ENCODE results near the gene LGALS7B.

Gene LGALS7B

GRCh38 chr19:38837656-38838121 lies 48.7 kb downstream of the LGALS7B start:
- H3K4me3 ChIP-seq (ENCODE audit: low read length), result no peak overlapping the region
- DNase-seq (ENCODE audit: low read depth, low spot score), result no peak

- DNase-seq (ENCODE audit: low read depth, low spot score), result no peak
- H3K4me3 ChIP-seq (ENCODE audit: low read length), result no peak overlapping the region
Observed at GRCh38 chr19:38838208-38838985, 49.4 kb downstream of the LGALS7B start.

GRCh38 chr19:38838986-38839761 lies 50.2 kb downstream of the LGALS7B start:
- DNase-seq (ENCODE audit: low read depth, low spot score), result no peak
- H3K4me3 ChIP-seq (ENCODE audit: low read length), result no peak overlapping the region

- H3K4me3 ChIP-seq (ENCODE audit: low read length), result no peak overlapping the region
- no peak for DNase-seq (ENCODE audit: low read depth, low spot score)
Observed at GRCh38 chr19:38839816-38840582, 51.0 kb downstream of the LGALS7B start.

- DNase-seq (ENCODE audit: low read depth, low spot score), result no peak
- no peak overlapping the region for H3K4me3 ChIP-seq (ENCODE audit: low read length)
Observed at GRCh38 chr19:38840583-38840968, 51.6 kb downstream of the LGALS7B start.
